GM12878 (cell line): Measurements from ENCODE around the gene QSOX1.

ENCODE experiments used
- ASH2L ChIP-seq: fragments of 300-600, 200-600 bp; sonication (generic); IDR thresholded peaks from 2 replicates; pipeline ENCODE4 v1.6.1; 2017; ENCODE audit warnings: low read depth, mild to moderate bottlenecking, borderline replicate concordance
- FOXM1 ChIP-seq: IDR thresholded peaks from 2 replicates; pipeline ENCODE4 v1.6.1; 2012; ENCODE audit warnings: low read depth, mild to moderate bottlenecking, inconsistent platforms, low read length, moderate library complexity
- GABPA ChIP-seq: IDR thresholded peaks from 2 replicates; pipeline ENCODE4 v1.6.1; 2014; ENCODE audit warnings: antibody characterized with exemption, low read depth, mild to moderate bottlenecking, inconsistent platforms
- HDAC2 ChIP-seq: fragments of 200-600 bp; sonication (generic); IDR thresholded peaks from 2 replicates; pipeline ENCODE4 v1.6.1; 2017
- MAX ChIP-seq: IDR thresholded peaks from 2 replicates; pipeline ENCODE4 v1.6.1; 2012; ENCODE audit warnings: low read depth, low read length, improper control_type of control experiment
- NFYB ChIP-seq: IDR thresholded peaks from 2 replicates; pipeline ENCODE4 v1.6.1; 2011; ENCODE audit warnings: low read depth, mild to moderate bottlenecking, low read length, improper control_type of control experiment, moderate library complexity; ENCODE audit not compliant: insufficient read depth
- POLR2AphosphoS5 ChIP-seq: IDR thresholded peaks from 2 replicates; pipeline ENCODE4 v1.6.1; 2011; ENCODE audit warnings: mild to moderate bottlenecking, low read length, inconsistent platforms
- RCOR1 ChIP-seq: conservative IDR thresholded peaks from 2 replicates; pipeline ENCODE4 v1.6.1; 2012; ENCODE audit warnings: low read depth, low read length, improper control_type of control experiment
- RUNX3 ChIP-seq: IDR thresholded peaks from 2 replicates; pipeline ENCODE4 v1.6.1; 2012; ENCODE audit warnings: low read length, inconsistent platforms
- SP1 ChIP-seq: IDR thresholded peaks from one replicate; pipeline ENCODE4 v1.6.1; 2011; ENCODE audit warnings: low read depth, low read length
- TAF1 ChIP-seq: IDR thresholded peaks from 2 replicates; pipeline ENCODE4 v1.6.1; 2011; ENCODE audit warnings: mild to moderate bottlenecking, low read depth, low read length, borderline replicate concordance
- TF ChIP-seq, protein P1 (sequence below), 3 experiments: IDR thresholded peaks in 2 of 3; conservative IDR thresholded peaks in 1 of 3; 2 replicates each; pipeline ENCODE4 v1.5.1; 2011; ENCODE audit warnings: low read depth in 3 of 3, low read length in 3 of 3, mild to moderate bottlenecking in 3 of 3, control low read depth in 2 of 3, moderate library complexity in 2 of 3, inconsistent platforms in 1 of 3, mixed read lengths in 1 of 3; ENCODE audit not compliant: control insufficient read depth in 2 of 3, insufficient read depth in 1 of 3; ENCODE audit errors: extremely low read depth in 1 of 3
- TF ChIP-seq, protein P2 (sequence below): fragments of 450-650 bp; IDR thresholded peaks from 2 replicates; pipeline ENCODE4 v1.6.1; 2018; ENCODE audit warnings: borderline replicate concordance, mild to moderate bottlenecking; ENCODE audit not compliant: partially characterized antibody

DNA sequence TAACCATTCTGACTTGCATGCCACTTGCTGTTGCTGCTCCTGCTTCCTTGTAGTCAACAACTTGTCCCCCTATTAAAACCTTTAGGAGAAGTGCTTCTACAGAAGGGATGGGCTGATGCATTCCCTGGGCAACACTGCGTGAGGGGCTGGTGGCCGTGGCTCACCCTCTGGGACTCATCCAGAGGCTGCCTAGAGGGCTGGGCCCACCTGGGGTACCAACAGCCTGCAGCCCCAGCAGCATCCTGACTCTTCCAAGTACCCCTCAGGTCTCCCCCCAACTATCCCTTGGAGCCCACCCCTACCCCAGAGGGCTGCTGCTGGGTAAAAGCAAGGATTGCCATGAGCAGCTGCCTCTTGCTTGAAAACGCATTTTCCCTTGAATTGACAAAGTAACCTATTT lies 40.7 kb downstream of the QSOX1 start:
- no peak for TF ChIP-seq ASH2L
- TF ChIP-seq, protein P1, sequence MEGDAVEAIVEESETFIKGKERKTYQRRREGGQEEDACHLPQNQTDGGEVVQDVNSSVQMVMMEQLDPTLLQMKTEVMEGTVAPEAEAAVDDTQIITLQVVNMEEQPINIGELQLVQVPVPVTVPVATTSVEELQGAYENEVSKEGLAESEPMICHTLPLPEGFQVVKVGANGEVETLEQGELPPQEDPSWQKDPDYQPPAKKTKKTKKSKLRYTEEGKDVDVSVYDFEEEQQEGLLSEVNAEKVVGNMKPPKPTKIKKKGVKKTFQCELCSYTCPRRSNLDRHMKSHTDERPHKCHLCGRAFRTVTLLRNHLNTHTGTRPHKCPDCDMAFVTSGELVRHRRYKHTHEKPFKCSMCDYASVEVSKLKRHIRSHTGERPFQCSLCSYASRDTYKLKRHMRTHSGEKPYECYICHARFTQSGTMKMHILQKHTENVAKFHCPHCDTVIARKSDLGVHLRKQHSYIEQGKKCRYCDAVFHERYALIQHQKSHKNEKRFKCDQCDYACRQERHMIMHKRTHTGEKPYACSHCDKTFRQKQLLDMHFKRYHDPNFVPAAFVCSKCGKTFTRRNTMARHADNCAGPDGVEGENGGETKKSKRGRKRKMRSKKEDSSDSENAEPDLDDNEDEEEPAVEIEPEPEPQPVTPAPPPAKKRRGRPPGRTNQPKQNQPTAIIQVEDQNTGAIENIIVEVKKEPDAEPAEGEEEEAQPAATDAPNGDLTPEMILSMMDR (IDR thresholded peaks at IDR 0.05 in 2 of 3, conservative IDR thresholded peaks at IDR 0.05 in 1 of 3; ENCODE audit: control insufficient read depth in 2 of 3, extremely low read depth in 1 of 3, insufficient read depth in 1 of 3, low read depth in 3 of 3, low read length in 3 of 3): no peak
- no peak for TF ChIP-seq HDAC2
- TF ChIP-seq TAF1: no peak
- no peak for TF ChIP-seq FOXM1
- no peak for TF ChIP-seq SP1
- TF ChIP-seq MAX: no peak
- TF ChIP-seq, protein P2, sequence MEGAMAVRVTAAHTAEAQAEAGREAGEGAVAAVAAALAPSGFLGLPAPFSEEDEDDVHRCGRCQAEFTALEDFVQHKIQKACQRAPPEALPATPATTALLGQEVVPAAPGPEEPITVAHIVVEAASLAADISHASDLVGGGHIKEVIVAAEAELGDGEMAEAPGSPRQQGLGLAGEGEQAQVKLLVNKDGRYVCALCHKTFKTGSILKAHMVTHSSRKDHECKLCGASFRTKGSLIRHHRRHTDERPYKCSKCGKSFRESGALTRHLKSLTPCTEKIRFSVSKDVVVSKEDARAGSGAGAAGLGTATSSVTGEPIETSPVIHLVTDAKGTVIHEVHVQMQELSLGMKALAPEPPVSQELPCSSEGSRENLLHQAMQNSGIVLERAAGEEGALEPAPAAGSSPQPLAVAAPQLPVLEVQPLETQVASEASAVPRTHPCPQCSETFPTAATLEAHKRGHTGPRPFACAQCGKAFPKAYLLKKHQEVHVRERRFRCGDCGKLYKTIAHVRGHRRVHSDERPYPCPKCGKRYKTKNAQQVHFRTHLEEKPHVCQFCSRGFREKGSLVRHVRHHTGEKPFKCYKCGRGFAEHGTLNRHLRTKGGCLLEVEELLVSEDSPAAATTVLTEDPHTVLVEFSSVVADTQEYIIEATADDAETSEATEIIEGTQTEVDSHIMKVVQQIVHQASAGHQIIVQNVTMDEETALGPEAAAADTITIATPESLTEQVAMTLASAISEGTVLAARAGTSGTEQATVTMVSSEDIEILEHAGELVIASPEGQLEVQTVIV: no peak
- TF ChIP-seq RCOR1: no peak
- no peak for TF ChIP-seq GABPA
- no peak for TF ChIP-seq POLR2AphosphoS5
- no peak for TF ChIP-seq NFYB
- no peak for TF ChIP-seq RUNX3
